Upper lobe of left lung (tissue), 6 donors: Measurements from ENCODE around the gene FDX2. TPM values are rescaled to one million over a fixed set of nuclear protein-coding genes. Genes with fewer than 3 reads are reported as not detected.

ENCODE experiments used
- ATAC-seq, 2 donors: fragments of 200-7000 bp; cut with Tn5 transposase; one replicate each; pipeline ENCODE4 v1.9.1; 2022; ENCODE audit warnings: mild to moderate bottlenecking in 2 of 2, moderate library complexity in 2 of 2; ENCODE audit not compliant: low FRiP score in 2 of 2
- DNase-seq, 2 donors: peaks; one replicate each; pipeline ENCODE4 v3.0.0-alpha.2; 2019 to 2020
- H3K27ac ChIP-seq, 4 donors: fragments of 200-600 bp; sonication (generic); one replicate each; pipeline ENCODE4 v1.5.1; 2016 to 2019
- H3K27me3 ChIP-seq, 4 donors: fragments of 200-600 bp; sonication (generic); one replicate each; pipeline ENCODE4 v1.5.1; 2017 to 2019
- H3K36me3 ChIP-seq, 4 donors: fragments of 200-600 bp; sonication (generic); one replicate each; pipeline ENCODE4 v1.5.1; 2016 to 2019
- H3K4me1 ChIP-seq, 4 donors: fragments of 200-600 bp; sonication (generic); one replicate each; pipeline ENCODE4 v1.5.1; 2018 to 2019
- H3K4me3 ChIP-seq, 4 donors: fragments of 200-600 bp; sonication (generic); one replicate each; pipeline ENCODE4 v1.5.1; 2017 to 2019; ENCODE audit warnings: mild to moderate bottlenecking in 2 of 4, moderate library complexity in 1 of 4
- H3K9me3 ChIP-seq, 4 donors: fragments of 200-600 bp; sonication (generic); one replicate each; pipeline ENCODE4 v1.5.1; 2018 to 2019
- EP300 ChIP-seq, 4 donors: sonication (generic); formaldehyde crosslinking; IDR thresholded peaks; one replicate each; pipeline ENCODE4 v1.5.1; 2017; ENCODE audit warnings: antibody characterized with exemption in 4 of 4, control low read depth in 2 of 4
- POLR2A ChIP-seq, 4 donors: fragments of 450-650 bp; IDR thresholded peaks; one replicate each; pipeline ENCODE4 v1.5.1; 2016 to 2017; ENCODE audit warnings: antibody characterized with exemption in 4 of 4, mild to moderate bottlenecking in 2 of 4
- POLR2AphosphoS5 ChIP-seq, 2 donors: sonication (generic); formaldehyde crosslinking; IDR thresholded peaks; one replicate each; pipeline ENCODE4 v1.5.1; 2017; ENCODE audit warnings: antibody characterized with exemption in 2 of 2
- WGBS, 2 donors: methylation state at CpG; one replicate each; pipeline ENCODE4 v1.1.5; 2017 to 2018; 5-methylcytosine and 5-hydroxymethylcytosine counted together
- total RNA-seq, 6 donors: library from RNA; depleted of rRNA in 4 of 6; stranded (reverse); fragments of >200 nt in 4 of 6; gene quantifications; one replicate each; pipeline versions ENCODE4 v1.1.0 to v1.2.1, GENCODE V29; 2016 to 2021
- TF ChIP-seq, protein P1 (sequence below), 6 experiments: fragments of 450-650 bp in 4 of 6; fragments of 200-600 bp in 2 of 6; sonication (generic) in 2 of 6; IDR thresholded peaks; one replicate each; pipeline ENCODE4 v1.5.1; 2016 to 2019; ENCODE audit warnings: antibody characterized with exemption in 6 of 6
- donor health status: DM: no; HTN: no; CAD: no; lungs with moderate emphysema.
- donor health status: DM: no; HTN: yes; CAD: no; lungs with severe emphysema.

FDX2 gene
- total RNA-seq, 6 donors from 2014 or later, result 16.6 to 27.5 (median 26.0) TPM

GRCh38 chr19:10321417-10321797, 5.6 kb upstream of the FDX2 start:
- peak in 1 of 2 donors; percentile 59 for DNase-seq
- H3K27me3 ChIP-seq, result no peaks in the 10 kb centered on the region
- TF ChIP-seq, protein P1, sequence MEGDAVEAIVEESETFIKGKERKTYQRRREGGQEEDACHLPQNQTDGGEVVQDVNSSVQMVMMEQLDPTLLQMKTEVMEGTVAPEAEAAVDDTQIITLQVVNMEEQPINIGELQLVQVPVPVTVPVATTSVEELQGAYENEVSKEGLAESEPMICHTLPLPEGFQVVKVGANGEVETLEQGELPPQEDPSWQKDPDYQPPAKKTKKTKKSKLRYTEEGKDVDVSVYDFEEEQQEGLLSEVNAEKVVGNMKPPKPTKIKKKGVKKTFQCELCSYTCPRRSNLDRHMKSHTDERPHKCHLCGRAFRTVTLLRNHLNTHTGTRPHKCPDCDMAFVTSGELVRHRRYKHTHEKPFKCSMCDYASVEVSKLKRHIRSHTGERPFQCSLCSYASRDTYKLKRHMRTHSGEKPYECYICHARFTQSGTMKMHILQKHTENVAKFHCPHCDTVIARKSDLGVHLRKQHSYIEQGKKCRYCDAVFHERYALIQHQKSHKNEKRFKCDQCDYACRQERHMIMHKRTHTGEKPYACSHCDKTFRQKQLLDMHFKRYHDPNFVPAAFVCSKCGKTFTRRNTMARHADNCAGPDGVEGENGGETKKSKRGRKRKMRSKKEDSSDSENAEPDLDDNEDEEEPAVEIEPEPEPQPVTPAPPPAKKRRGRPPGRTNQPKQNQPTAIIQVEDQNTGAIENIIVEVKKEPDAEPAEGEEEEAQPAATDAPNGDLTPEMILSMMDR (IDR thresholded peaks at IDR 0.05), result no peak
- TF ChIP-seq EP300 (IDR thresholded peaks at IDR 0.05), result no peak
- no peak for TF ChIP-seq POLR2AphosphoS5 (IDR thresholded peaks at IDR 0.05)
- TF ChIP-seq POLR2A (IDR thresholded peaks at IDR 0.05), result no peak
- 90 to 91% methylated on average over 10 to 11 of the region's 11 CpGs for WGBS, 2 donors
- no peak overlapping the region for H3K4me3 ChIP-seq
- peak in 1 of 2 donors; percentile 24 for ATAC-seq
- peaks cover 0 to under 1% (median under 1%) of the 10 kb centered on the region in 4 donors for H3K4me1 ChIP-seq
- no peak overlapping the region for H3K27ac ChIP-seq
- peaks cover 41 to 100% (median 92%) of the 10 kb centered on the region in 4 donors for H3K36me3 ChIP-seq
- no peaks in the 10 kb centered on the region for H3K9me3 ChIP-seq

DNA sequence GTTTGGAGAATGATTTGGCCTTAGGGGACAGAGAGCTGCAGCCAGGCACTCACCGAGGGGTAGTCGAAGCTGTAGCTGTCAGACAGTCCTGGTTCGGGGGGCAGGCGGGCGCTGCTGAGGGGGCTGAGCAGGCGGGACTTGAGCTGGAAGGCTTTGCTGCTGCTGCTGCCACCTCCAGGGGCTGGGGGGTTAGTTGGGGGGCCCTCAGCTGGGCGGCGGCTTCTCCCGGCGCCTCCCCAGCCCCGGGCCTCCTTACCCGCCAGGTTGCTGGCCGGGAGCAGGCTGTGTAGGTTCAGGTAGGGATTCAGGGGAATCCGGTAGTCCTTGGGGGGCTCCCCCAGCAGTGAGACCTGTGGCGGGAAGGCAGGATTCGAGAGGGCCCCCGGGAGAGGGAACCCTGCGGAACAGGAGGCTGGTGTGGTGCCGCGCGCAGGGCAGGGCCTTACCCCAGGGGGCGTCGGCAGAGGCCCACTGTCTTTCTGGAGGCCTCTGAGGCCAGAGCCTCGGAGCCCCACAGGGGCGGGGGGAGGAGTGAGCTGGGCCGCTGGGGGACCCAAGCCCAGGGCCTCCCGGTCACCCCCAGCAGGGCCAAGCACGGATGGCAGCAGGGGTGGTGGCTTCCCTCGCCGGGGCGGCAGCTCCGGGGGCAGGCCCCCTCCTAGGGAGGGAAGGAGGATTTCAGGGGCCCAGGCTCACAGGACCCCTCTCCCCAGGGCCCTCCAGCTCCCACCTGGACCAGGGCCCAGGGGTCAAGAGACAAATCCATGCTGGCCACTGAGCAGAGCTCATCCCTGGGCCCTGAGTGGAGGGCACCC, 5.0 kb upstream of the FDX2 start:
- peaks cover 0 to 7% (median 5%) of the 10 kb centered on the region in 4 donors for H3K4me1 ChIP-seq
- ATAC-seq (peak in 1 of 2 donors; percentile 2), DNase-seq (peak in 1 of 2 donors; percentile 69)
- 93 to 94% methylated on average over 17 to 28 of the region's 32 CpGs for WGBS, 2 donors
- H3K27me3 ChIP-seq, result no peaks in the 10 kb centered on the region
- no peak overlapping the region for H3K27ac ChIP-seq
- TF ChIP-seq POLR2AphosphoS5 (IDR thresholded peaks at IDR 0.05) (no peak), POLR2A (IDR thresholded peaks at IDR 0.05) (no peak), EP300 (IDR thresholded peaks at IDR 0.05) (no peak)
- TF ChIP-seq, protein P1 (IDR thresholded peaks at IDR 0.05), result no peak
- H3K9me3 ChIP-seq, result no peaks in the 10 kb centered on the region
- H3K36me3 ChIP-seq, result peaks cover 37 to 94% (median 86%) of the 10 kb centered on the region in 4 donors
- no peak overlapping the region for H3K4me3 ChIP-seq

- no peak overlapping the region for H3K27ac ChIP-seq
- no peaks in the 10 kb centered on the region for H3K27me3 ChIP-seq
- no peak for ATAC-seq
- no peaks in the 10 kb centered on the region for H3K9me3 ChIP-seq
- WGBS, 2 donors, result 87 to 90% methylated on average over 8 to 13 of the region's 13 CpGs
- DNase-seq, result no peak
- H3K4me3 ChIP-seq, result no peak overlapping the region
- H3K36me3 ChIP-seq, result peaks cover 28 to 79% (median 68%) of the 10 kb centered on the region in 4 donors
- no peak for TF ChIP-seq EP300 (IDR thresholded peaks at IDR 0.05)
- TF ChIP-seq POLR2AphosphoS5 (IDR thresholded peaks at IDR 0.05), result no peak
- no peak for TF ChIP-seq POLR2A (IDR thresholded peaks at IDR 0.05)
- peaks cover 9 to 20% (median 16%) of the 10 kb centered on the region in 4 donors for H3K4me1 ChIP-seq
Measured at GRCh38 chr19:10318807-10319682, 3.2 kb upstream of the FDX2 start.

DNA sequence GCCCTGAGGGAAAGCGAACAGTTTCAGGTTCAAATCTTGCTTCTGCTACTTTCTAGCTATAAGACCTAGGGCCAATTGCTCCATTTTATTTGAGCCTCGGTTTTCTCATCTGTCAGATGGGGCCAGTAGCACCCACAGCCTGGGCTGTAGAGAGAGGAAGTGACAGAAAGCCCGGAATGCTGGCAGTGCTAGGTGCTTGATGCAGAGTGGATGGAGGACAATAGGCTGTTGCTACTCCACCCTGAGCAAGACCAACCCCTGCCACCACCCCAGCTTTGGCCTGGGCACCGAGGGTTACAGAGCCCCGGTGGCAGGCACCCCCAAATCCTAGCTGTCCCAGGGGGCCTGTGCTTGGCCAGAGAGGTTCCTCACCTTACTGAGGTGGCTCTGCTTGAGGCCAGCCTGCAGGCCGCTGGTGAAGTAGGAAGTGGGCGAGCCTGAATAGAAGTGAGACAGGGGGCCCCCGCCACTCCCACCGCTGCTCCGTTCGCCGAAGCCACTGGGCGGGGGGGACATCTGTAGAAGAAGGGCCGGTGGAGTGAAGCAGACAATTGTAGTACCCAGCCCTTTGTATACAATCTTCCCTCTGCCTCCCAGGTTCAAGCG, 2.1 kb upstream of the FDX2 start:
- no peaks in the 10 kb centered on the region for H3K27me3 ChIP-seq
- TF ChIP-seq, protein P1 (IDR thresholded peaks at IDR 0.05), result no peak
- TF ChIP-seq POLR2A (IDR thresholded peaks at IDR 0.05) (no peak), EP300 (IDR thresholded peaks at IDR 0.05) (no peak), POLR2AphosphoS5 (IDR thresholded peaks at IDR 0.05) (no peak)
- H3K4me3 ChIP-seq, result no peak overlapping the region
- H3K27ac ChIP-seq, result no peak overlapping the region
- peaks cover 9 to 20% (median 16%) of the 10 kb centered on the region in 4 donors for H3K4me1 ChIP-seq
- H3K36me3 ChIP-seq, result peaks cover 27 to 69% (median 60%) of the 10 kb centered on the region in 4 donors
- DNase-seq (peak in 1 of 2 donors; percentile 57), ATAC-seq (no peak)
- no peaks in the 10 kb centered on the region for H3K9me3 ChIP-seq
- 94 to 95% methylated on average over 11 to 15 of the region's 15 CpGs for WGBS, 2 donors
